HG02588 (cell line): ENCODE measurements around the gene ANKZF1.

ENCODE experiments used
- ATAC-seq: cut with Tn5 transposase; IDR thresholded peaks from one replicate; pipeline ENCODE4 v1.9.1; 2021; ENCODE audit warnings: mild to moderate bottlenecking, moderate library complexity; ENCODE audit not compliant: unreplicated experiment

The ANKZF1 gene

DNA sequence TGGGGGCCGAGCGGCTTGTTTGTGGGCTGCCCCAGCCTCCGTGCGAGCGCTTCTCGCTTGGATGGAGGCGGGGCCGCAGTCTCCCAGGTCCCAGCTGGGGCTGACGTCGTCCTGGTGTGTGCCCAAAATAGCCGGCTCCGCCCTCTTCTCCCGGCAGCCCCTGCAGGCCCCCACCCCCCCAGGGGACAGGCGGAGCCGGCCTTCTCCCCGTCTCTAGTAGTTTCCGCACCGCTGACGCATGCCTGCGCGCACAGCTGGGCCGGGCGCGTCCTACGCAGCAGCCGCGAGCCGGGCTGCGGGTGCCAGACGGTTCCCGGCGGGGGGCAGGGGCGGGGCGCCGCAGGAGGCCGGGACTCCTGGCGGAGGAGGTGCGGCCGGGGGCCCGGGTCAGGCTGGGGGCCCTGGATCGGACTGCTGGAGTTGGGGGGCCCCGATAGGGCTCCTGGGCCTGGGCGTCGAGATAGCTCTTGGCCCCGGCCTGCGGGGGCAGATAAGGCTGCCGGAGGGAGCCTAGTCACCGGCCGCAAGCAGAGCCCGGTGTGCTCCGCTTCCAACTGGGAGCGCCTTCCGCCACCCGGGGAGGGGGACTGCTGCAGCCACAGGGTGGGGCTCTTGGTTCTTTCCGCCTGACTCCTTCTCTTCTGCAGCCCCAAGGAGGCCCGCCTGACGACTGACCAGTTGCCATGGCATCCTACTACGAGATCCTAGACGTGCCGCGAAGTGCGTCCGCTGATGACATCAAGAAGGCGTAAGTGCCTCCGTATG lies 49.7 kb downstream of the ANKZF1 start, which contains the start of gene DNAJB2:
Gene DNAJB2, plus strand, starts transcription at position 216 of the 765 bp plus-strand sequence. Its CDS starts 468 bp downstream, at position 684.
- ATAC-seq: peak; percentile 81

DNA sequence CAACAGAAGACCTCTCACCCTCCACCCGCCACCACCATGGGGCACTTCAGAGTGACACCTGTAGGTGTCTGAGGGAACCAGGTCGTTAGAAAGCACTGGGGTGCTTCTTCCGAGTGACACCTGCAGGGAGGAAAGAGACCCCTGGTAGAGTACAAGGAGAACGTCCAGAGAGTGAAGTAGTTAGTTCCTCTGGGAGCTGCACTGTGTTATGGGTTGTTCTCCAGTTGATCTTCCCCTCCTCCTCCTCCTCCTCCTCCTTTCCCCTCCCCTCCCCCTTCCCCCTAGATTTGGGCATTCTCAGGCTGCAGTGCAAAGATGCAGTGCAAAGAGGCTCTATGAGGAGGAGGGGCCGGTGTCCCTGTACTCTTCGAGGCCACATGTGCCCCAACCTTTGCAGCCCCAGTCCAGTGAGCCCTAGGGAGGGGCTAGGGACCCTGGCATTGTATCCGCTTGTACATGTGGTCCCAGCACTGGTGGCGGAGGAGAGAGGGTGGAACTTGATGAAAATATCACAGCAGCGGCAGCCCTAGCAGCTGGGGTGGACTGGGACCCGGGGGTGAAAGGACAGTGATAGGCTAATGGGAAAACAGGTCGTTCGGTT lies 50.4 kb downstream of the ANKZF1 start:
- ATAC-seq: no peak

DNA sequence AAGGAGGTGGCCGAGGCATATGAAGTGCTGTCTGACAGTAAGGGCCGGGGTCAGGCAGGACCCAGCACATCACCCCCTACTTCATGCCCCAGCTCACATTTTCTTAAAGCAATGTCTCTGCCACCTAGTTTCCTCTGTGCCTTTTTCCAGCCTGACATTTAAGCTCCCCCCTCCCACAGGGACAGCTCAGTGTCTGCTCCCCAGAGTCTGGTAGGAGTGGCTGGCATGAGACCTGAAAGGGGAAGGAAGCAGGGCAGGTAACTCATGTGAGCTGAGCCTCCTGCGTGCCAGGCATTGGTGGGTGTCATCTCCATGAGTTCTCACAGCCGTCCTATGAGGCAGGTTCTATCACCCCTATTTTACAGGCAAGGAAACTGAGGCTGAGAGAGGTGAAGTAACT lies 51.0 kb downstream of the ANKZF1 start:
- no peak for ATAC-seq

DNA sequence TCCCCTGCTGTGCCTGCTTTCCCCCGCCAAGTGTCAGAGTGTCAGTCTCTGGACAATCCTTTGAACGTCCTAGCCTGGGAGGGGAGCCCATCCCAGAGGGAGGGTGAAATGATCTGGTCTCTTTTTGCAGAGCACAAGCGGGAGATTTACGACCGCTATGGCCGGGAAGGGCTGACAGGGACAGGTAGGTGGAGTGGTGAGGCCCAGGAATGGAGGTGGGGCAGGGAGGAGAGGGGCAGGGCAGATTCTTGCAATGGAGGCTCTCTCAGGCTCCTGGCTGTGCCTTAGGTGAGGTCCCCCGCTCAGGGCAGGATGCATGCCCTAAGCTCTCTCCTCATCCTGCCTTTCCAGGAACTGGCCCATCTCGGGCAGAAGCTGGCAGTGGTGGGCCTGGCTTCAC lies 52.0 kb downstream of the ANKZF1 start:
- ATAC-seq: no peak

DNA sequence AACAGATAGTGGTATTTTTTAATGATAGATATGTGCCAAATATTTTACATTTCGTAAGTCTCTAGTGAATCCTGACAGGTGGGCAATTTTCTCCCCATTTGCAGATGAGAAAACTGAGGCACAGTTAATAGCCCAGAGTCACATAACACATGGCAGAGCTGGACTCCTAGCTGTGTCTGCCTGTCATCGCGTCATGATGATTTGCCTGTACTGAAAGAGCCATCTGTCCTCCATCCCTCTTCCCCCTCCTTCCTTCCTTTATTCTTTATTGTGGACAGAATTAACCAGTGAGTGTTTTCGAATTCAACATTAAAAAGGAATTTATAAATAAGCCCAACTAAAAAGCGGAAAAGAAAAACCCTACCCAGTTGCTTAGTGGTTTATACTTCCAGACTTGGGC lies 52.8 kb downstream of the ANKZF1 start:
- ATAC-seq: no peak

DNA sequence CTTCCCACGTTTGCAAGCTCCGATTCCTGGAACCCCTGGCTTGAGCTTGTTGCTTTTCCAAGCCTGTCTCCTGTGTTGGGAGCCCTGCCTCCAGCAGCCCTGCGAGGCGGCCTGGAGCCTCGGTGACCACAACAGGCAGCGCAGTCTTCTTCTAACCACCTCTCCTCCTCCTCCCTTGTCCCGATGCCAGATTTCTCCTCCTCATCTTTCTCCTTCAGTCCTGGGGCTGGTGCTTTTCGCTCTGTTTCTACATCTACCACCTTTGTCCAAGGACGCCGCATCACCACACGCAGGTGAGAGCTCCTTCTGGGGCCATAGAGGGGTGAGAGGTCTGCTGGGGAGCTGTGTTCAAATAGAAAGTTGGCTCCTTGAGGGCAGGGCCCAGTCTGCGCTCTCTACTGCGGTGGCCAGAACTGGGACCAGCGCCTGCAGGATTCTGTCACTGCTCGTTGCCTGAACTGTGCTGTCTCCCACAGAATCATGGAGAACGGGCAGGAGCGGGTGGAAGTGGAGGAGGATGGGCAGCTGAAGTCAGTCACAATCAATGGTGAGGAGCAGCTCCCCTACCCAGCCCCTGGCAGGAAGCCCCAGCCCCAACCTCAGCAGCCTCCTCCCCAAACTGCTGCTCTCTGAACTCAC lies 53.5 kb downstream of the ANKZF1 start:
- ATAC-seq: no peak

DNA sequence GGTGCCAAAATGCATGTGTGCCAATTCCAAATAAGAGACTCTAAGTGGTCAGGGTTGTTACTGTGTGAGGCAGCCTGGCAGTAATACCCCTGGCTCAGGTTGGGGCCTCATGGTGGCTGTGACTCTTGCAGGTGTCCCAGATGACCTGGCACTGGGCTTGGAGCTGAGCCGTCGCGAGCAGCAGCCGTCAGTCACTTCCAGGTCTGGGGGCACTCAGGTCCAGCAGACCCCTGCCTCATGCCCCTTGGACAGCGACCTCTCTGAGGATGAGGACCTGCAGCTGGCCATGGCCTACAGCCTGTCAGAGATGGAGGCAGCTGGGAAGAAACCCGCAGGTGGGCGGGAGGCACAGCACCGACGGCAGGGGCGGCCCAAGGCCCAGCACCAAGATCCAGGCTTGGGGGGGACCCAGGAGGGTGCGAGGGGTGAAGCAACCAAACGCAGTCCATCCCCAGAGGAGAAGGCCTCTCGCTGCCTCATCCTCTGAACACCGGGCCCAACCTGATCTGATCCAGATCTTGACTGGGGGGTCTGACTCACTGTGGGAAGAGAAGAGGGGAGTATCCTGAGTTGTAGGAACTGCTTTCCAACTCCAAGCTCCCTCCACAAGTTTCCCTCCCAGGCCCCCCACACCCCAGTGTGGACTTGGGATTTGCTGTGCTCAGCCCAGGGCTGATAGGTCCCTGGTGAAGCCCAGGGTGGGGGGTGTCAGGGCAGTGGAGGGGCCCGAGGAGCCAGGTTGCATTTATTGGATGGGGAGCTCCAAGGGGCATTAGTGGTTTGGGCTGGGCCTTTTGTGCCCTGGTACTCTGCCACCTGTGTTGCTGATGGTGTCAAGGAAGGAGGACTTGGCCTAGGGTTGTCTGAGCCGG lies 55.1 kb downstream of the ANKZF1 start:
- no peak for ATAC-seq

DNA sequence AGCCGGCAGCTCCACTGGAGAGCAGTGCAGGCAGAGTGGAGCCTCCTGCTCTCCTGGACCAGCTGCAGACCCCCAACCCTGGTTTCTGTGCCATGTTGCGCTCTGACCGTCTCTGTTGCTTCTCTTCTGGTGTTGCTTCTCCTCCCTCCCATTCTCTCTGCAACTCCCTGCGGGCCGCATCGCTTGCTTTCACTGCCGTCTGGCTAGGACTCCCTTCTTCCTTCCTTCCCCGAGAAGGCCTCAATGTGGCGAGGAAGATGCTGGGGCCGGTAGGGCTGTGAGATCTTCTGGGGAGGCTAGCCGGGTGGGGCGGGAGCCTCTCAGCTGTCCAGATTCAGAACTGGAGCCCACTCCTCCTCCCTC lies 55.7 kb downstream of the ANKZF1 start:
- no peak for ATAC-seq

DNA sequence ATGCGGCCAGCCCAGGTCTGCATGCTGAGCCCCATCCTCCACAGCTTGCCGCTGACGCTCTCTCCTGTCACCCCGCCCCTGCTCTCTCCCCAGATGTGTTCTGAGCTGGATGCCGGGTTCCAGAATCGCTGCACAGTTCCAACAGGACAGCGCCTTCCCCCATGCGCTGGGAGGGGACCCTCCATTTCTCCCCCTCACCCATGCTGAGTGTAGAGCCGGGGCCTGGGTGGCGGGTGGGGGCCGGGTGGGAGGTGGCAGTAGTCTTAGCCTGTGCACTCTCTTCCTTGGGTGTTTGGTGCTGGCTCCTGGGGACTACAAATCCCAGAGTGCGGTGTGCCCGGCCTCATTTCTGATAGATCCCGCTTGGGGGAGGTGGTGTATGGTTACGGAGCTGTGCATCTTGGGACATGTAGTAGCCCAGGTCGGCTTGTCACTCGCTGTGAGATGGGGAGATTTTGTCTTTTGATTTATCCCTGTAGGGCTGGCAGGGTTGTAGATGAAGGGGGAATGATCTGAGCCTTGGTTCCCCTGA lies 56.4 kb downstream of the ANKZF1 start:
- ATAC-seq: no peak
